ACHN (cell line): ENCODE data around the gene PIGQ.

Experiments used
- DNase-seq: peaks from one replicate; pipeline ENCODE4 v3.0.0-alpha.2; 2015
- in situ Hi-C: cut with HindIII; loops from 2 replicates; pipeline ENCODE4 v1.10.0; 2017; ENCODE audit warnings: low sequenced_read_pairs, low pct_ligation_motif_present, low pct_unique_long_range_greater_than_20kb

The PIGQ gene

GRCh38 chr16:552171-552570, 17.6 kb upstream of the PIGQ start:
- in situ Hi-C loops: no loop called here
- DNase-seq: no peak

- in situ Hi-C loops: no loop called here
- no peak for DNase-seq
Measured at GRCh38 chr16:553601-554296, 16.0 kb upstream of the PIGQ start.

GRCh38 chr16:554297-554621, 15.5 kb upstream of the PIGQ start:
- in situ Hi-C loops: no loop called here
- DNase-seq: no peak

- in situ Hi-C loops: no loop called here
Measured at GRCh38 chr16:554640-555365, 15.0 kb upstream of the PIGQ start.

GRCh38 chr16:555528-556473, 14.0 kb upstream of the PIGQ start:
- peak; percentile 15 for DNase-seq
- in situ Hi-C loops: no loop called here

More at GRCh38 chr16:554640-555365, 15.0 kb upstream of the PIGQ start:
- DNase-seq: no peak

GRCh38 chr16:556474-557173, 13.1 kb upstream of the PIGQ start:
- in situ Hi-C loops: no loop called here
- DNase-seq: no peak

GRCh38 chr16:557463-558297, 12.1 kb upstream of the PIGQ start:
- in situ Hi-C loops: no loop called here

GRCh38 chr16:558298-559020, 11.3 kb upstream of the PIGQ start:
- peak; percentile 20 for DNase-seq

More at GRCh38 chr16:557463-558297, 12.1 kb upstream of the PIGQ start:
- no peak for DNase-seq

GRCh38 chr16:559021-559380, 10.8 kb upstream of the PIGQ start:
- no peak for DNase-seq
- in situ Hi-C loops: no loop called here

More at GRCh38 chr16:558298-559020, 11.3 kb upstream of the PIGQ start:
- in situ Hi-C loops: no loop called here

- in situ Hi-C loops: no loop called here
Measured at GRCh38 chr16:559411-560203, 10.2 kb upstream of the PIGQ start.

GRCh38 chr16:560204-560700, 9.5 kb upstream of the PIGQ start, which contains the start of gene PRR35:
Gene PRR35, plus strand, starts transcription at chr16:560394. Its CDS starts 2,901 bp downstream, at chr16:563295.
- in situ Hi-C loops: no loop called here
- no peak for DNase-seq

More at GRCh38 chr16:559411-560203, 10.2 kb upstream of the PIGQ start:
- DNase-seq: no peak

GRCh38 chr16:560701-561412, 8.9 kb upstream of the PIGQ start:
- in situ Hi-C loops: no loop called here
- DNase-seq: no peak

GRCh38 chr16:561413-561794, 8.4 kb upstream of the PIGQ start:
- in situ Hi-C loops: no loop called here
- DNase-seq: no peak

GRCh38 chr16:561957-562938, 7.5 kb upstream of the PIGQ start:
- in situ Hi-C loops: no loop called here
- DNase-seq: no peak
